GM12878 (cell line): Measurements from ENCODE around the gene SLFNL1. TPM values are rescaled to one million over a fixed set of nuclear protein-coding genes. Genes with fewer than 3 reads are reported as not detected.

Source experiments
- CBFB ChIP-seq: IDR thresholded peaks from 2 replicates; pipeline ENCODE4 v1.6.1; 2016; ENCODE audit warnings: antibody characterized with exemption, low read depth
- EZH2 ChIP-seq: IDR thresholded peaks from 2 replicates; pipeline ENCODE4 v1.6.1; 2012; ENCODE audit warnings: low read depth, mild to moderate bottlenecking, control low read depth, inconsistent platforms, low read length, borderline replicate concordance; ENCODE audit not compliant: control insufficient read depth
- FOXM1 ChIP-seq: IDR thresholded peaks from 2 replicates; pipeline ENCODE4 v1.6.1; 2012; ENCODE audit warnings: low read depth, mild to moderate bottlenecking, inconsistent platforms, low read length, moderate library complexity
- GABPA ChIP-seq: IDR thresholded peaks from 2 replicates; pipeline ENCODE4 v1.6.1; 2014; ENCODE audit warnings: antibody characterized with exemption, low read depth, mild to moderate bottlenecking, inconsistent platforms
- HDAC2 ChIP-seq: fragments of 200-600 bp; sonication (generic); IDR thresholded peaks from 2 replicates; pipeline ENCODE4 v1.6.1; 2017
- IKZF1 ChIP-seq: fragments of 450-650 bp; conservative IDR thresholded peaks from 2 replicates; pipeline ENCODE4 v1.6.1; 2017; ENCODE audit warnings: antibody characterized with exemption, mild to moderate bottlenecking
- JUNB ChIP-seq: IDR thresholded peaks from 2 replicates; pipeline ENCODE4 v1.6.1; 2016; ENCODE audit warnings: antibody characterized with exemption, mild to moderate bottlenecking
- MEF2B ChIP-seq: fragments of 450-650 bp; IDR thresholded peaks from 2 replicates; pipeline ENCODE4 v1.6.1; 2018; ENCODE audit warnings: mild to moderate bottlenecking, moderate library complexity; ENCODE audit not compliant: partially characterized antibody, poor library complexity, severe bottlenecking
- NFXL1 ChIP-seq: fragments of 450-650 bp; IDR thresholded peaks from 2 replicates; pipeline ENCODE4 v1.6.1; 2017; ENCODE audit warnings: antibody characterized with exemption, mild to moderate bottlenecking, borderline replicate concordance
- NRF1 ChIP-seq: conservative IDR thresholded peaks from 2 replicates; pipeline ENCODE4 v1.6.1; 2011; ENCODE audit warnings: mild to moderate bottlenecking, low read depth, low read length, improper control_type of control experiment
- PBX3 ChIP-seq: IDR thresholded peaks from 2 replicates; pipeline ENCODE4 v1.6.1; 2011; ENCODE audit warnings: mild to moderate bottlenecking, low read depth, low read length, moderate library complexity; ENCODE audit not compliant: insufficient replicate concordance
- RBBP5 ChIP-seq: fragments of 200-600 bp; sonication (generic); conservative IDR thresholded peaks from 2 replicates; pipeline ENCODE4 v1.6.1; 2016
- SKIL ChIP-seq: fragments of 450-650 bp; IDR thresholded peaks from 2 replicates; pipeline ENCODE4 v1.6.1; 2017; ENCODE audit warnings: mild to moderate bottlenecking, low read depth, inconsistent platforms; ENCODE audit not compliant: poor library complexity, severe bottlenecking
- SREBF1 ChIP-seq: IDR thresholded peaks from 2 replicates; pipeline ENCODE4 v1.6.1; 2012; ENCODE audit warnings: mild to moderate bottlenecking, low read length
- STAT1 ChIP-seq: fragments of 450-650 bp; conservative IDR thresholded peaks from 2 replicates; pipeline ENCODE4 v1.6.1; 2014; ENCODE audit warnings: antibody characterized with exemption, mild to moderate bottlenecking
- SUPT20H ChIP-seq: IDR thresholded peaks from 2 replicates; pipeline ENCODE4 v1.6.1; 2011; ENCODE audit warnings: low read depth, mild to moderate bottlenecking, low read length, moderate library complexity, borderline replicate concordance; ENCODE audit not compliant: control insufficient read depth
- TARDBP ChIP-seq: IDR thresholded peaks from 2 replicates; pipeline ENCODE4 v1.6.1; 2016; ENCODE audit warnings: borderline replicate concordance
- YBX1 ChIP-seq: fragments of 450-650 bp; IDR thresholded peaks from 2 replicates; pipeline ENCODE4 v1.6.1; 2016; ENCODE audit warnings: antibody characterized with exemption
- ZBED1 ChIP-seq: IDR thresholded peaks from 2 replicates; pipeline ENCODE4 v1.6.1; 2016; ENCODE audit warnings: borderline replicate concordance
- ZBTB33 ChIP-seq: fragments of 450-650 bp; IDR thresholded peaks from 2 replicates; pipeline ENCODE4 v1.6.1; 2017; ENCODE audit warnings: mild to moderate bottlenecking
- polyA plus RNA-seq, 11 experiments: library from polyadenylated mRNA; depleted of rRNA in 4 of 11; unstranded in 6 of 11; stranded (reverse) in 5 of 11; fragments of >200 nt; fragmentation: Nextera tagmentation in 4 of 11; fragmentation: Illumina TruSeq in 1 of 11; extraction: Ambion mirVana in 4 of 11; extraction: Trizol in 1 of 11; gene quantifications; 1 replicate in 1 of 11; 2 replicates in 10 of 11; pipeline versions ENCODE4 v1.2.1 to v1.2.3, GENCODE V29; 2011 to 2016; ENCODE audit warnings: inconsistent platforms in 2 of 11, missing spikeins in 2 of 11, low read depth in 1 of 11
- total RNA-seq, 4 experiments: library from RNA; depleted of rRNA in 3 of 4; stranded (reverse); fragments of >200 nt in 3 of 4; fragmentation: Illumina TruSeq in 1 of 4; extraction: Trizol in 1 of 4; gene quantifications; 2 replicates each; pipeline versions ENCODE4 v1.2.1 to v1.2.3, GENCODE V29; 2013 to 2021
- TF ChIP-seq, protein P1 (sequence below): IDR thresholded peaks from 2 replicates; pipeline ENCODE4 v1.6.1; 2011; ENCODE audit warnings: borderline replicate concordance, low read depth, mild to moderate bottlenecking, moderate library complexity, mixed read lengths, low read length; ENCODE audit not compliant: insufficient read depth; ENCODE audit errors: extremely low read length
- TF ChIP-seq, protein P2 (sequence below): fragments of 450-650 bp; IDR thresholded peaks from 2 replicates; pipeline ENCODE4 v1.6.1; 2016; ENCODE audit warnings: mild to moderate bottlenecking

The SLFNL1 gene
- total and polyA plus RNA-seq, 10 of the 15 experiments (the other 5 are each of a cell fraction or from before 2014, with no cell fraction given), result 0.05 to 0.98 (median 0.16) TPM; not detected in 2

GRCh38 chr1:40979241-40980067 lies 42.1 kb downstream of the SLFNL1 start, which contains the start of gene CTPS1 (continued):
- TF ChIP-seq, protein P1, sequence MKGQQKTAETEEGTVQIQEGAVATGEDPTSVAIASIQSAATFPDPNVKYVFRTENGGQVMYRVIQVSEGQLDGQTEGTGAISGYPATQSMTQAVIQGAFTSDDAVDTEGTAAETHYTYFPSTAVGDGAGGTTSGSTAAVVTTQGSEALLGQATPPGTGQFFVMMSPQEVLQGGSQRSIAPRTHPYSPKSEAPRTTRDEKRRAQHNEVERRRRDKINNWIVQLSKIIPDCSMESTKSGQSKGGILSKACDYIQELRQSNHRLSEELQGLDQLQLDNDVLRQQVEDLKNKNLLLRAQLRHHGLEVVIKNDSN, result no peak
- no peak for TF ChIP-seq MEF2B
- no peak for TF ChIP-seq ZBTB33
- no peak for TF ChIP-seq GABPA
- TF ChIP-seq CBFB, result 0 out of 2 replicates have a peak, but pooled peaks have one; percentile 61
- TF ChIP-seq NRF1, result peak; percentile 42
- no peak for TF ChIP-seq HDAC2
- no peak for TF ChIP-seq RBBP5
- no peak for TF ChIP-seq STAT1
- peak; percentile 95 for TF ChIP-seq PBX3
- no peak for TF ChIP-seq EZH2
- TF ChIP-seq SKIL, result no peak
- no peak for TF ChIP-seq NFXL1
- peak; percentile 68 for TF ChIP-seq IKZF1
- no peak for TF ChIP-seq SUPT20H
- TF ChIP-seq YBX1, result no peak
- no peak for TF ChIP-seq JUNB
- TF ChIP-seq FOXM1, result no peak
- TF ChIP-seq SREBF1, result no peak
- no peak for TF ChIP-seq ZBED1
- TF ChIP-seq, protein P2, sequence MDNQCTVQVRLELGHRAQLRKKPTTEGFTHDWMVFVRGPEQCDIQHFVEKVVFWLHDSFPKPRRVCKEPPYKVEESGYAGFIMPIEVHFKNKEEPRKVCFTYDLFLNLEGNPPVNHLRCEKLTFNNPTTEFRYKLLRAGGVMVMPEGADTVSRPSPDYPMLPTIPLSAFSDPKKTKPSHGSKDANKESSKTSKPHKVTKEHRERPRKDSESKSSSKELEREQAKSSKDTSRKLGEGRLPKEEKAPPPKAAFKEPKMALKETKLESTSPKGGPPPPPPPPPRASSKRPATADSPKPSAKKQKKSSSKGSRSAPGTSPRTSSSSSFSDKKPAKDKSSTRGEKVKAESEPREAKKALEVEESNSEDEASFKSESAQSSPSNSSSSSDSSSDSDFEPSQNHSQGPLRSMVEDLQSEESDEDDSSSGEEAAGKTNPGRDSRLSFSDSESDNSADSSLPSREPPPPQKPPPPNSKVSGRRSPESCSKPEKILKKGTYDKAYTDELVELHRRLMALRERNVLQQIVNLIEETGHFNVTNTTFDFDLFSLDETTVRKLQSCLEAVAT, result 0 out of 2 replicates have a peak, but pooled peaks have one; percentile 48
- TF ChIP-seq TARDBP, result no peak
